ENCODE results near the gene TUBB3.
"Not testable (repeated sequence)": the region's sequence is repeated elsewhere in the genome, so short reads cannot be mapped to it uniquely, and the experiment has no call there.

Gene TUBB3

DNA sequence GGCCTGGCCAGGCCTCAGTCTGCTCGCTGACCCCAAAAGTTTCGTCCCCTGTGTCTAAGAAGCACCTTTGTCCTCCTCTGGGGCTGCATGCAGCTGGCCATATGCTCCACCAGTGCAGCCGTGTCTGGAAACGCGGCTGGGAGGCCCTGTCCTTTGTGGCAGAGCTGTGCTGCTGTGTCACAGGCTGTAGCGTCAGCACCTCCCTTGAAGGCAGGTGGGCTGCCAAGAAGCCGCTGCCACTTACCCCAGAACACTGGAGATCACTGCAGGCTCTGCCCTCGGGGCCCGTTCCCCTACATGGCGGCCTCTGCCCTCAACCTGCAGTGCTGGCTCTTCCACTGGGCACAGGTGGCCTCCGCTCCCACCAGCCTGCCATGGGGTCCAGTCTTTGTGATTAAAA, 20.2 kb upstream of the TUBB3 start:
- DNase-seq: no peak

DNA sequence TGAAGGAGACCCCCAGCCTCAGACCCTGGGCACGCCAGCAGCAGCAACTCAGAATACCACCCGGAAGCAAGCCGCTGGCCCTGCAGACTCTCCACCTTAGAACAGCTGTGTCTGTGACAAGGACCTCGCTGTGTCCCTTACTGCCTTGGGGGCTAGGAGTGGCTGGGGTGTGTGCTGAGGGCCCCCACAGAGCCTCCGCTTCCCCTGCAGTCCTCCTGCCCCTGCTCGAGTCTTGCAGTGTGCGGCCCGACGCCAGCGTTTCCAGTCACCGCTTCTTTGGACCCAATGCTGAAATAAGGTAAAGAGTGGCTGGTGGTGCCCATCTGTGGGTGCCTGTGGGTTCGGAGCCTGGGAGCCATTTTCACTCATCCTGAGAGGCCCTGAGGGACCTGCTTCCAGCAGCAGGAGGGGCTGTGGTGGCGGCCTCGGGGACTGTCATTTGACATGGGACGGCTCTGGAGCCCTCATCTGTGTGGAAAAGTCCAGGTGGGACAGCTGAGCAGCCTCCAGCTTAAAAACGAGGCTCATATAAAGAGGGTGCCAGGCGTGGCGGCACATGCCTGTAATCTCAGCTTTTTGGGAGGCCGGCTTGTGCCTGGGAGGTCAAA, 19.1 kb upstream of the TUBB3 start:
- DNase-seq: no peak

DNA sequence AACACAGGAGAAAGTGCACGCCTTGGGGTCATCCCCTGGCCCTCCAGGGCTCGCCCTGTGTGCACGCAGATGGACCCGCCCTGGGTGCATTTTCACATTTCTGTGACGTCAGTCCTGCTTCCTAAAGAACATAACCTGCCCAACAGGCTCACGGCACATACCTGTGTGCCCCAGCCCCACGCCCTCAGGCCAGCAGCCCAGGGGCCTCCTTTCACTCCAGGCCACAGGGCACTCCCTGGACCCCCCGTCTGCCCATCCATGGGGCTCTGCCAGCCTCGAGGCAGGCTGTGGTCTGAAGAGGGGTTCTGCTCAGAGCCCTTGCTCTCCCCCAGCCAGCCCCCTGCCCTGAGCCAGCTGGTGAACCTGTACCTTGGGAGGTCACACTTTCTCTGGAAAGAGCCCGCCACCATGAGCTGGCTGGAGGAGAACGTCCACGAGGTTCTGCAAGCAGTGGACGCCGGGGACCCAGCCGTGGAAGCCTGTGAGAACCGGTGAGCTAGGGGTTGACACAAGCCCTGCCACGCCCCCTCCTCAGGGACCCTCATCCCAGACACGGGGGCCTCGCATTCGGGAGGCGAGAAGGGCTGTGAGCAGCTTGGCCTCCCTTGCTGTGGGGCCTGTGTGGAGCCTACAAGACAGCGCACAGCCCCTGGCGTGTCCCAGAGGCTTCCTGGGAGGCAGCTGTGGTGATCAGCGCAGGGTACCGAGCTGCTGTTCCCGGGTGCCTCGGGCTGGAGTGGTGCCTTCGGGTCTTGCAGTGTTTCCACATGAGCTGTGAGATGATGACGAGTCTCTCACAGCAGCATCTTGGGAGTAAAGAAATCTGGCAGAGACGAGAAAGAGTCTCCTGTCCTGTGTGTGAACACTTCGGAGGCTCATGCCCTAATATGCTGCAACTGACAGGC, 18.3 kb upstream of the TUBB3 start:
- DNase-seq: no peak

DNA sequence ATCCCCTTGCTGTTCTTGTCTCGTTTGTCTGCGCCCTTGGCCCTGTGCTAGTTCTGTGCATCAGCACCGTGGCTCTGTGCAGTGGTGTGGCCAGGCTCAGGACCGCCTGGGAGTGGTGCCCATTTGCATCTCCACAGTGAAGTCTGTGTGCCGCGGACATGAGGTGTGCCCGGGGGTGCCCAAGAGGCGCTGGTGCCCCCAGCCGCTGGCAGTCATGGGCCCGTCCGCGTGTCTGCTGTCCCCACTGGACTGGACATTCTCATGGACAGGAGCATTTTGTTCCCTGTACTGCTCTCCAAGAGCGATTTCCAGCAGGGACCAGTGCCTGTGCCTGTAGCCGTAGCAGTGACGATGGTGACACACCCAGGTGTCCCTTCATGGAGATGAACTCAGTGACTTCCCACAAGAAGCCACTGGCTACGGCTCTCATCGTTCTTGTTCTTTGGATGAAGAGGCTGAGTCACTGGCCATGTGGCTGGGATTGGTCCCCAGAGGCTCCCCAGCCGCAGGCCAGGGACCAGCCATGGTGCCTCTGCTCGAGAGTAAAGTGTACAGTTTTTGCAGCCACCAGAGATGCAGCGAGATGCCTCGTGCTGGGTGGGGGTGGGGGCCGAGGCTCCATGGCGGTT, 17.5 kb upstream of the TUBB3 start:
- no peak for DNase-seq

GRCh38 chr16:89906140-89907025, 16.8 kb upstream of the TUBB3 start:
- DNase-seq: no peak

DNA sequence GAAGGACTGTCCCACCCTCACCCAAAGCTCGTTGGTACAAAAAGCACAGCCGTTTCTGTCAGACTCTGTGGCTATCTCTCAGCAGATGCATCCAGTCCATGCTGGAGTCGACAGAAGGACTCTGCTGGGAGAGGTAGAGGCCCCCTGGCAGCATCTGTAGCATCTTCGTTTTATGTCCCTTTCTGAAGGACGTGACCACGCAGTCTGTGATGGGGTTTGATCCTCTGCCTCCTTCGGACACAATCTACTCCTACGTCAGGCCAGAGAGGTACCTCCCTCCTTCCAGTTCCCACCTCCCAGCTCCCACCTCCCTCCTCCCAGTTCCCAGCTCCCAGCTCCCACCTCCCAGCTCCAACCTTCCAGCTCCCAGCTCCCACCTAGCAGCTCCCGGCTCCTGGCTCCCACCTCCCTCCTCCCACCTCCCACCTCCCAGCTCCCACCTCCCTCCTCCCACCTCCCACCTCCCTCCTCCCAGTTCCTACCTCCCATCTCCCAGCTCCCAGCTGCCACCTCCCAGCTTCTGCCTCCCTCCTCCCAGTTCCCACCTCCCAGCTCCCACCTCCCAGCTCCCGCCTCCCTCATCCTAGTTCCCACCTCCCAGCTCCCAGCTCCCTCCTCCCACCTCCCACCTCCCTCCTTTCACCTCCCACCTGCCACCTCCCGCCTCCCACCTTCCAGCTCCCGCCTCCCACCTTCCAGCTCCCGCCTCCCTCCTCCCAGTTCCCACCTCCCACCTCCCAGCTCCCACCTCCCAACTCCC, 15.9 kb upstream of the TUBB3 start:
- no peak for DNase-seq

DNA sequence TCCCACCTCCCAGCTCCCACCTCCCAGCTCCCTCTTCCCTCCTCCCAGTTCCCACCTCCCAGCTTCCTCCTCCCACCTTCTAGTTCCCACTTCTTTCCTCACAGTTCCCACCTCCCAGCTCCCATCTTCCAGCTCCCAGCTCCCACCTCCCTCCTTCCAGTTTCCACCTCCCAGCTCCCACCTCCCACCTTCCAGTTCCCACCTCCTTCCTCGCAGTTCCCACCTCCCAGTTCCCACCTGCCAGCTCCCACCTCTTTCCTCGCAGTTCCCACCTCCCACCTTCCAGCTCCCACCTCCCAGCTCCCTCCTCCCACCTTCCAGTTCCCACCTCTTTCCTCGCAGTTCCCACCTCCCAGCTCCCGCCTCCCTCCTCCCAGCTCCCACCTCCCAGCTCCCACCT, 14.9 kb upstream of the TUBB3 start:
- DNase-seq: no peak

DNA sequence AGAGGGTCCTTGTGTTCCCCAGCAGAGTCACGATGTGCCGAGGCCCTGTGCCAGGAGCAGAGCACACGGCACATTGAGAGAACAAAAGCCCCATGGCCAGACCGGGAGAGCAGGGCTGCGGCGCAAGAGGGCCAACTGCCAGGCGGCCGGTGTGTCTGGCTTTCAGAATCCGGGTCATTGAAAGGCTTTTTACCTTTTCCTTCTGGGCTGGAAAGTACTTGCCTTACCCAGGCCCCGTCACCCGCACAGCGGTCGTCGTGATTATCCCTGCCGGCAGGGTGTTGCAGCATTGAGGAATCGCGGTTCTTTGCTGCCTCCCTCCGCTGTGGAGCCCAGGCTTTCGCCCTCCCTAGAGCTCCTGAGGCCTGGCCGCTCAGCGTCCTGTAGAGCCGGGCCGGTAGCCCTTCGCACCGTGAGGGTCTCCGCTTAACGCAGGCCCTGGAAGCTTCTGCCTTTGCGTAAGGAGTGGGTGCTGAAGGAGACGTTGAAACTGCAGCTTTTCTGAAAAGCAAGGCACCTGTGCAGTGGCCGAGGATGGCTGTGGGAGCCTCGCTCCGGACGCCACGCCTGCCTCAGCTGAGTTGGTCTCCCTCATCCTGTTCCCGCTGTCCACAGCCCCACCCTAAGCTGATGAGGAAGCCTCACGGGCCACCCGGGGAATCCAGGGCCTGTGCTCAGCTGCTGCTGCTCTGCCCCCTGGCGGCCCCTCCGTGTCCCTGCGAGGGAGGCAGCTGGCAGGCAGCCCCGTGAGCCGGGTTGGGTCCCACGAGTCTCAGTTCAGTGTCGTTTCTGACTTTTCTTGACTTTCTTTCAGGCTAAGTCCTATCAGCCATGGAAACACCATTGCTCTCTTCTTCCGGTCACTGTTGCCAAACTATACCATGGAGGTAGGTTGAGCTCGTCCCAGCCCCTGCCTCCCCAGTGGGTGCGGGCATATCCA, 13.1 kb upstream of the TUBB3 start:
- DNase-seq: peak; percentile 66

- DNase-seq: no peak
Observed at GRCh38 chr16:89910717-89911354, 12.3 kb upstream of the TUBB3 start.

DNA sequence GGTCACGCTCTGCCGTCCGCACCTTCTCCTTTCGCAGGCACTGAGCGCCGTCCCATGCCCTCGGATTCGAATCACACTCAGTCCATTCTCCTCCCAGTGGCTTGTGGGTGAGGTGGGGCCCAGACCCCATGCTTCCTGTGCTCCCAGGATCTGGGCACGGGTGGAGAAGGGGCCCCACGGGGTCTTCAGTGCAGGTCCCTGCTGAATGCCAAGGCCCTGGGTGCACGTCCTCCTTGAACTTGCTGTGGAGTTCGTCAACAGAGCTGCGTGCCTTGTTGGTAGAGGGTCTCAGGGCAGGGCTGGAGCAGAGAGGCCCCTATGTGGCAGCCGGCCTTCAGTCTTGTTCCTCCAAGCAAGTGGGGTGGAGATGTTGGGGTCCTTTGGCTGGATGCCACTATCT, 11.8 kb upstream of the TUBB3 start:
- DNase-seq: no peak

DNA sequence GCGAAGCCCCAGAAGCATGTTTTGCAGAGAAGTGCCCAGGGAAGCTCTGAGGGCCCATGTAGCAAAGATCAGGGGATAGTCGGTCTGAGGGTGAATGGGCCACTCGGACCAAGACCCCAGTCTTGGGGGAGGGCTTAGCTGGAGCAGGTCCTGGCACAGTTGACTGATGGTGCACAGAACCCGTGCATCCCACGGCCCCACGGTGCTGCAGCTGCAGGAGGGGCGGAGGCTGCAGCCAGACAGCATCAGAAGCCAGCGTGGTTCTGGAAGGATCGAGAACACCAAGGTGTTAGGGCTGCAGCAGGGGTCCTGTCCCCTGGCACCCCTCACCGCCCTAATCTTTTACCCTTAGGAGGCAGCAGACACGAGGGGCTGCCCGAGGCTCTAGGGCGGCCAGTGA, 11.0 kb upstream of the TUBB3 start:
- no peak for DNase-seq

GRCh38 chr16:89912627-89913026, 10.5 kb upstream of the TUBB3 start:
- no peak for DNase-seq

- no peak for DNase-seq
Observed at GRCh38 chr16:89913408-89914387, 9.4 kb upstream of the TUBB3 start.

GRCh38 chr16:89914642-89915285, 8.4 kb upstream of the TUBB3 start:
- not testable (repeated sequence) for DNase-seq

DNA sequence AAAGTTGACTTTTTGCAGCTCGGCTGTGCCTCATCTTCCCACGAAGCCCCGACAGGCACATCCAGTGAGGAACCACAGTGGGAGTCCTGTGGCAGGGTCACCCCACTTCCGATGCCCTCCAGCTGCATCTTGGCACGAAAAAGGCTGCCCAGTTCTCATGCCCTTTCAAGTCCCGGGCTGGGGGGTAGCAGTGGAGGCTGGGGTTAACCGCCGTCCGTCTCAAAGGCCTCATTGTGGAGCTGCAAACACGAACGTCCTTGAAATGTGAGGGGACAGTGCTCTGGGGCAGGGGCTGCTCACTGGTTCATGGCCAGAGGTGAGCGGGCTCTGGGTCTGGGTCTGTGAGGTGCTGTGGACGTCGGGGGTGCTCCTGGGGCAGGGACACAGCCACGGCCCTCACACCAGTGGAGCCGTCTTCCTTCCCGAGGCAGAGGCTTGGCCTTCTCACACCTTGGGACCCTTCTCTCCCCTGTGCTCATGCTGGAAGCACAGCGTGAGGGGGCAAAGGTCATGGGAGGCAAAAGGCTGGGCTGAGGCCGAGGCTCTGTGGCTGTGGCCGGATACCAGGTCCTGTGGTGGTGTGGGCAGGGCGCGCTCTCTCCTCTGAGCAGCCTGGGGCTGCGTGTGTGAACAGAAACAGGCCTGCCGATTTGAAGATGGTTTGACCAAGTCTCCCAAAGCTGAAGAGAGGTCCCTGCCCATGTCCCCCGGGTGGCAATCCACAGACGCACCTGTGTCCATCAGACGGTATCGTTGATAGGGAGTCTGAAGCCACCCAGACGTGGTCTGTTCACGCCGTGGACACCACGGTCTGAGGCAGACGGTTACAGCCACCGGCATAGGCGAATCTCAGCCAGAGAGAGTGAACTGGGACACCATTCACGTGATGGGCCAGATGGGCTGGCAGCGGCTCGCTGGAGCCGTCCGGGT, 7.6 kb upstream of the TUBB3 start:
- no peak for DNase-seq

GRCh38 chr16:89917773-89918452, 5.2 kb upstream of the TUBB3 start:
- DNase-seq: peak; percentile 74

Data from stimulated activated CD4-positive, alpha-beta T cell treated with anti-CD3 and anti-CD28 coated beads, Interleukin-1b, Interleukin-23, amount 100 ng/mL, for 48 hours (primary cell).